ELR (cell line): ENCODE measurements around the gene KRT2.
A peak's percentile ranks its signal among the peaks of the same experiment; 100 is the strongest.

Experiments
- DNase-seq: peaks from one replicate; pipeline ENCODE4 v3.0.0-alpha.2; 2015; ENCODE audit warnings: low read depth

KRT2 gene

DNA sequence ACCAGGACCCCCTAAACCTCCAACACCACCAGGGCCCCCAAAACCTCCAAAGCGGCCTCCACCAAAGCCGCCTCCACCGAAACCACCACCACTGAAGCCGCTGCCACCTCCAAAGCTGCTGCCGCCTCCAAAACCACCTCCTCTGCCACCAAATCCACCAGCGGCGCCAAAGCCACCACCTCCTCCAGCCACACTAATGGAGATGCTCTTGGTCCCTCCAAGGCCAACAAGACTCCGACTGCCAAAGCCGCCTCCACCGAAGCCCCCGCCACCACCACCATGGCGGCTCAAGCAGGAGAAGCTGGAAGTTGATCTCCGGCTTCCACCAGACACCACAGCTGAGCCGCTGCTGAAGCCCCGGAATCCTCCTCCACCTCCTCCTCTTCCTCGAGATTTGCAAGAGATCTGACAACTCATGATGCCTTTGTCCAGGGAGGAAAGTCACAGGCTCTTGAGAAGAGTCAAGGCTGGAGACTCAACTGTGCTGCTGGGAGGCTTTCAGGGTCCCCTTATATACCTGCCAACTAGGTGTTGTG, at the start of gene KRT2:
Gene KRT2 (minus strand): TSS at position 486 of the 536 bp plus-strand sequence. CDS start 69 bp downstream, at position 417.
- DNase-seq = no peak

GRCh38 chr12:52701281-52701680, 49.3 kb upstream of the KRT2 start:
- no peak for DNase-seq

GRCh38 chr12:52699960-52700359, 47.9 kb upstream of the KRT2 start:
- DNase-seq = no peak

DNA sequence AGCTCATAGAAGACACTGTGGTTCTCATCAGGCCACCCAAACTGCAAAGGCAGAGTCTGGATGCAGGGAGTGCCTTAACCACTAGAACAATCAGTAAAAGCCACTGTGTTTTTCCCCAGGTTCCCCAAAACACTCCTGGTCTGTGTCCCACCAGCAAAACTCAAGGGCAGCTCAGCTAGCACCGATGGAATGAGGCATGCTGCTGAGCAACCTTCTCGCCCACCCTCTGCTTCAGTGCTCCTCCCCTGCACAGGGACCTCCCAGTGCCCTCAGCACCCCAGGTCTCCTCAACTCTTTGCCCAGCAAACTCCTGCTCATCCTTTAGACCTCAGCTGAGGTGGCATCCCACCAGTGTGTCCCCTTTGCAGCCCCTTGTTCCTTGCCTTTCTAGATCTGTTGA, 47.4 kb upstream of the KRT2 start:
- no peak for DNase-seq

DNA sequence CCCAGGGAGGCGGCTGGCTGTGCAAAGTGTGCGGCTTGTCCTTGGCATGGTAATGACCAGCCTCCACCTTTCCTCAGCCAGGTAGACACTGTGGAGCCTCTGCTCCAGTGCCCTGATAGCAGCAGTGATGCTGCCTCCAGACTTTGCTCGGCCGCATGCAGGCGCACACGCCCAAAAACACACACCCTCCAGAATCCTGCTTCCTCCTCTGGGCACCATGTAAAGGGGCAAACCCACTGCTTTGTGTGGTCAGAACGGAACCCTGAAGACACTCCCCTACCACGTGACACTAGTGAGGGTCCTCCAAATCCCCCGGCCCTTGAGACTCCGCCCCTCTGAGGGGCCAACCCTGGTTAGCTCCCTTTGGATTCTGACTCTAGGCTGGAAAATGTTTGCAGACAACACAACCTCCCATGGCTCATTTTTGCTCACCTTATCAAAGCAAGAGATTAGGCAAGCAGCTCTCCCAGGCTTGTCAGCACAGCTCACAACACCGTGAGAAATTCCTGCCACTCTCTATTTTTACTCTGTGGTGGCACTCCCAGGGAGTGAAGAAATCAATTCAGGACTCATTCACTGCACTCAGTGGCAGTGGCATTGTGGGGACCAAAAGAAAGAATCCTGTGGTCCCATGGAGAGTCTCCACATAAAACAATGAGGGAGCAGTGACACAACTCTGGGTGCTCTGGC, 46.8 kb upstream of the KRT2 start:
- DNase-seq = no peak

GRCh38 chr12:52697058-52697582, 45.1 kb upstream of the KRT2 start:
- DNase-seq = no peak

- no peak for DNase-seq
Measured at GRCh38 chr12:52696588-52696987, 44.6 kb upstream of the KRT2 start.

GRCh38 chr12:52695039-52695438, 43.0 kb upstream of the KRT2 start:
- DNase-seq = no peak

GRCh38 chr12:52694151-52694550, 42.1 kb upstream of the KRT2 start:
- DNase-seq = no peak

GRCh38 chr12:52693261-52693660, 41.2 kb upstream of the KRT2 start:
- DNase-seq = no peak

- peak; percentile 48 for DNase-seq
Measured at GRCh38 chr12:52692254-52692653, 40.2 kb upstream of the KRT2 start.

- no peak for DNase-seq
Measured at GRCh38 chr12:52691841-52692150, 39.8 kb upstream of the KRT2 start.

GRCh38 chr12:52691076-52691840, 39.2 kb upstream of the KRT2 start:
- DNase-seq = no peak

DNA sequence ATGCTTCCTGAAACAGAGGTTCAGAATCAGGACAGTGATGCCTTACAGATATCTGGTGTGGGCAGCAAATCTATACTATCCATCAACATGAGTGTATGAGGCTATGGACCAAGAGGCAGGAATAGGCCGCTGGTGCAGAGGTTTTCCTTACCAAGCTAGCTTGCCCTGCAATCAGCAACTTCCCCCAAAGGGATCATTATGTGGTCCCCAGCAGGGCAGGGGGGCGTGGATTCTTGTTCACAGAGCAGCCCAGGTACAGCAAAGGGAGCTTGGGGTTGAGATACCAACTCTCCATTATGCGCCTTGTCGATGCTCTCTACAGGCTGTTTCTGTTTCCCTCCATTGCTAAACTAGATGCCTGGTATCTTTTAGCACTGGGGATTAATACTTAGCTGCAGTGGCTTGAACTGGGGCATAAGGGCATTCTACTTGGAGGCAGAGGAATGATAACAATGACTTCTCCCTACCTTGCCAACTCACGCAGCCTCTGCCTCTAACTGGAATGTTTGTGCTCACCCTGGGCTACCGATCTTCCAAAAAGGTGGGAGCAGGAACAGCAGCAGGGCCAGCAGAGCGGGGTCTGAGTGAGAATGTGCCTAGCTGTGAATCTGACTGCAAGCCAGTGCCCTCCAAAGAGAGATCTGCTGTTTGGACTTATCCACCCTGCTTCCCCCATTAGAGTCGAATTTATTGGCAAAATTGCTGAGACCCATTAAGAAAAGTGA, 38.5 kb upstream of the KRT2 start:
- DNase-seq = no peak

GRCh38 chr12:52689936-52690335, 37.9 kb upstream of the KRT2 start:
- DNase-seq = no peak

GRCh38 chr12:52689239-52689638, 37.2 kb upstream of the KRT2 start:
- no peak for DNase-seq

DNA sequence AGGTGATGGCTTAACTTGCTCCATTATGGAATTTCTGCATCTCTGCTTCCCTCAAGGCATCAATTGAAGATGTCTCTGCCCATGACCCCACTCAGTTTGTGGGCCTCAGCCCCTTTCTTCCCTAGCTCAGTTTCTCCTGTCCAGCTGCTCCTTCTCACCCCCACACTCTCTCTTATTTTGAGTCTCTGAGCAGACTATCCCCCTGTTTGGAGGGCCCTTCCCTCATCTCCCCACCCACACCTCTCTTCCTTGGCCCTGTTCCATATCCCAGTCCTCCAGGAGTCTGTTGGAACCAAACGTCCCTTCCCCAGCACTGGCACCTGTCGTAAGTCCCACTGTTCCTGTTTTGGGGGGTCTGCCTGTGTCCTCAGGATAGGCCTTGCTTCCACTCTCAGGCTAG, 36.5 kb upstream of the KRT2 start:
- DNase-seq = no peak

- DNase-seq = no peak
Measured at GRCh38 chr12:52687497-52688385, 35.7 kb upstream of the KRT2 start.

GRCh38 chr12:52686756-52687487, 34.9 kb upstream of the KRT2 start:
- no peak for DNase-seq

GRCh38 chr12:52686063-52686462, 34.1 kb upstream of the KRT2 start:
- no peak for DNase-seq

GRCh38 chr12:52685406-52685890, 33.4 kb upstream of the KRT2 start:
- DNase-seq = no peak
